ENCODE data around the gene ACACB.
A peak's percentile ranks its signal among the peaks of the same experiment; 100 is the strongest.

ACACB gene

DNA sequence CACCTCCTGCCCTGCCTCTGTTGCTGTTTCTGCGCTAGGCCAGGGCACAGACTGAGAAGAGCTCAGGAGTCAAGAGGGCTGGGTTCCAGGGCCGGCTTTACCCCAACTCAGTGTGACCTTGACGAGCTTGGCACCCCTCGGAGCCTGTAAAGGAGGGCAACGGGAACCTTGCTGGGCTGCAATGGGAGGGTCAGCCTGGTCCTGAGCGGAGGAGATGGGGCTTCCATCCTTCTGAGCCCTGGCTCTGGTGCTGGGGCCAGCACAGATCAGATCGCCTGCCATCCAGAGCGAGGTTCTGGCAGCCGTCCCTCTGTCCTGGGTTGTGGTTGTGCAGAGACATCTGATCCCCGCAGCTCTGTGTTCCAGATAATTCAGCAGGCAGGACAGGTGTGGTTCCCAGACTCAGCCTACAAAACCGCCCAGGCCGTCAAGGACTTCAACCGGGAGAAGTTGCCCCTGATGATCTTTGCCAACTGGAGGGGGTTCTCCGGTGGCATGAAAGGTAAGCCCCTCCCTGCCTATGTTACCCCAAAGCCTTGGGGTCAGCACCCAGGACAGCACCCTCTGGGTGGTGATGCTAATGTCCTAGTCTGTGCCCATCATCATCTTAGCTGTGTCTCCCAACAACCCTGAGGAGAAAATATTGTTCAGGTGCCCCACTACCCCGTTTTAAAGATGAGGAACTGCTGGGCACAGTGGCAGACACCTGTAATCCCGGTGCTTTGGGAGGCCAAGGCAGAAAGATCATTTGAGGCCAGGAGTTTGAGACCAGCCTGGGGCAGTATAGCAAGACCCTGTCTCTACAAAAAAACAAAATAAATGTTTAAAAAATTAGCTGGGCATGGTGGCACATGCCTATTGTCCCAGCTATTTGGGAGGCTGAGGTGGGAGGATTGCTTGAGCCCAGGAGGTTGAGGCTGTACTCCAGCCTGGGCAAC is 142.5 kb downstream of the ACACB start:
- no peak for DNase-seq

- no peak for DNase-seq
These were observed 143.1 kb downstream of the ACACB start for GRCh38 chr12:109259545-109259895.

DNA sequence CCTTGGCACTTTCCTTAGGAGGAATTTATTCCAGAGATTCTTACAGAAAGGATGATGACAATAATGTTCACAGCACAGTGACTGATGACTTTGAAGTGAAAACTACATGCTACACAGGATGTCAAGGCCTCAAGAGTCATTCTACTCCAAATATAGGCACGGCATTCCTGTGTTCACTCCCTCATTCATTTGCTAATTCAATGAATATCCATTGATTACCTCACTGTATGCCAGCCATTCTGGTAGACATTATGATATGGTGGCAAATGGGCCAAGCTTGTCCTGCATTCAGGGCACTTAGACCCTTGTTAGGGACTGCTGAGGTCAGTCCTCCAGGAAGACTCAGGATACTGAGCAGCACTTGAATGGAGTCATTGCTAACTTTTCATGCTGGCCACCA is 144.7 kb downstream of the ACACB start:
- no peak for DNase-seq

DNA sequence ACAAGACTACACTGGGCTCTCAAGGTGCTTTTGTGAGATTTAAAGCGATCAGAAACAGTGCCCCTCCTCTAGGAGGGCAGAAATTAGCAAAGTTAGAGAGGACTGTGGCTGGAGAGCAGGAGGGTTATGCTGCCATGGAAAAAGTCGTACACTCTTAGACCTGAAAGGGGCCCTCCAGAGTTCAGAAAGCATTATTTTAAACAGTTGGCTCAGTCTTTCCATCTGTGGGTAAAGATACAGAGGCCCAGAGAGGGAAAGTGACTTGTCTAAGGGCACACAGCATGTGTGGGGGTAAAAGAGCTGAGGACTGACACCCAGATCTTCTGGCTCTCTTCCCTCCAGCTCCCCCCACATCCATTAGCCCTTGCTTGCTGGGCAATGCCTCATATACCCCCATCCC is 145.6 kb downstream of the ACACB start:
- DNase-seq: no peak

DNA sequence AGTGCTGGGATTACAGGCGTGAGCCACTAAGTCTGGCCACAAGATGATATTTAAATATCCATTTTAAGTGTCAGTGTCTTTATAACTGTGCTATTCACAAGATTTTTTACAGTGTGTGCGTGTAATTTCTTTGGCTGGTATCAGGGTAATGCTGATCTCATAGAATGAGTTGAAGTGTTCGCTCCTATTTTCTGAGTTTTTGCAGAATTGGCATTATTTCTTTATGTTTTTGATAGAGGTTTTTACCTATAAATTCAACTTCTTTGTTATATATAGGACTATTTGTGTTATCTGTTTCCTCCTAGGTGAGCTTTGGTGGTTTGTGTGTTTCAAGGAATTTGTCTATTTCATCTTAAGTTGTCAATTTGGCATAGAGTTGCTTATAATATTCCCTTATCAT is 147.1 kb downstream of the ACACB start:
- no peak for DNase-seq

- DNase-seq: peak; percentile 58
These were observed 147.9 kb downstream of the ACACB start for GRCh38 chr12:109264095-109264942.

DNA sequence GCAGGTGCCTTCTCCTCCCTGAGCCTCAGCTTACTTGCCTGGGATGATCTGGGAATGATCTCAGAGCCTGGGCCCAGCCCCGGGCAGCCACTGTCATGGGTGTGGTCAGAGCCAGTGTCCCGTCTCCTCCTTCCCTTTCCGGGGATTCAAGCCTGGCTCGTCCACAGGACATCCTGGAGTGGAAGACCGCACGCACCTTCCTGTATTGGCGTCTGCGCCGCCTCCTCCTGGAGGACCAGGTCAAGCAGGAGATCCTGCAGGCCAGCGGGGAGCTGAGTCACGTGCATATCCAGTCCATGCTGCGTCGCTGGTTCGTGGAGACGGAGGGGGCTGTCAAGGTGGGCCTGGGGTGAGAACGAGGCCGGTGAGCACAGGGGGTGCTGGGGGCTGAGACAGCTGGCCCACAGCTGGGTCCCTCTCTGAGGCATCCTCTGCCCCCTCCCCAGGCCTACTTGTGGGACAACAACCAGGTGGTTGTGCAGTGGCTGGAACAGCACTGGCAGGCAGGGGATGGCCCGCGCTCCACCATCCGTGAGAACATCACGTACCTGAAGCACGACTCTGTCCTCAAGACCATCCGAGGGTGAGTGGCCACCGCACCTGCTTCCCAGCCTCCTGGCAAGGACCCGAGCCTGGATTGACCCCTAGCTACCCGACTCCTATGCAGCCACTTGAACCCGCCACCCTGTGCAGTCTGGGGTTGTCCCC is 148.7 kb downstream of the ACACB start:
- no peak for DNase-seq

GRCh38 chr12:109266106-109266879 is 149.9 kb downstream of the ACACB start:
- no peak for DNase-seq

DNA sequence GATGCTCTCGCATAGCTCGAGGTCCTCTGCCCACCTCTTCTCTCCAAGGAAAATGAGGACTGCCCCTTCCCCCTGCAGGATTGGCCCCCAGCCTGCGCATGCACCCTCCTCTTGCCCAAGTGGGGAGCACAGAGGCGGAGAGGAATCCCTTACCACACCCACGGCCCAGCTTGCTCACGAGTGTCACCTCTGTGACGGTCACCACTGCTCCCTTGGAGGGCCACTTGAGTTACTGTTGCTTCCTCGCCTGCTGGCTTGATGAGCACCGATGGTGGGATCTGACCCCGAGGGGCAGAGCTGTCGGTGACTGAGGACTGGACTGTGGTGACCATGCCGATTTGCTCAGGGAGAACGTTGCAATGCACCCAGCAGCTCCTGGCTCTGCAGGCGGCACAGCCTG is 151.0 kb downstream of the ACACB start:
- DNase-seq: no peak

DNA sequence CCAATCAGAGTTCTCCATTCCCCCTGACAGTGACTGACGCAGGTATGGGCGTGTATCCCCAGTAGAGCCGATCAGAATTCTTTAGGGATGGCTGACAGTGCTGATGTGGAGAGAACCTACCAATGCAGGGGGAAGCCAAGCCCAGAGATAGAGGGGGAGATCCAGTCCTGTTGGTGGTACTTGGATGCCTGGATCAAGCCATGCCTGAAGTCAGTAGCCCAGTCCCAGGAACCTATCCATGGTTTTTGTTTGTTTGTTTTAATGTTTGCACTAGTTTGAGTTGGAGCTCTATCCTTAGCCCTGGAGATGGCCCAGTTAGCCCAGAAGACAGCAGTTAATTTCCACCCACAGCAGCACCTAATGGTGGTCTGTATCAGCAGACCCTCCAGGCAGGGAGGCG is 152.5 kb downstream of the ACACB start:
- DNase-seq: no peak

- DNase-seq: no peak
These were observed 153.0 kb downstream of the ACACB start for GRCh38 chr12:109269428-109269827.

DNA sequence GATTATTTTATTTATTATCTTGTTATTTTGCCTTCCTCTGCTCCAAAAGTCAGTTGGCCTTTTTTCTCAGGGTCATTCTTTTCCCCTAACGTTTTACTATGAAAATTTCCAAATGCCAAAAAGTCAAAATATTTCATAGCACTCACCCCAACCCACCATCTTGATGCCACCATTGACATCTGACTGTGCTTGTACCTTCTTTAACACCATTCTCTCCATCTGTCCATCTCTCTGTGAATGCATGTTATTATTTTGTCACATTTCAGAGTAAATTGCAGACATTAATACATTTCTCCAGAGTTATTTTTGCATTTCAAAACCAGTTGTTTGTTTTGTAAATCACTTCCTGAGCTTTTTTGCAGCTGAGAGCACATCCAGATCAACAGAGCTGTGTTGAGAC is 154.1 kb downstream of the ACACB start:
- DNase-seq: no peak

DNA sequence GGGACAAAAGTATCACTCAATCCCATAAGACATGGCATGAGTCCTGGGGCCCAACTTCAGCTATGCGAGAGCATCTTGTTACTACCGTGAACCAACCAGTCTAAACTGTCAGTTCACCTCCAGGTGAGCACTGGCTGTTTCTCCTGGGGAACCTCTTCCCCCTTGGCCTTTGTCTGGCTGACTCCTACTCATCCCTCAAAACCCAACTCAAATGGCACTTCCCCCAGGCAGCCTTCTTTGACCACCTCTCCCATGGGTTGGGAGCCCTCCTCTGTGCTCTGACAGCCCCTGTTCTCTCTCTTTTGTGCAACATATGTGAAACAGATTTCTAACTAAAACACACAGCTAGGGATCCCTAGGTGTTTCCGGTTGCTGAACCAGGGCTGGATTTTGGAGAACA is 155.0 kb downstream of the ACACB start:
- DNase-seq: no peak

DNA sequence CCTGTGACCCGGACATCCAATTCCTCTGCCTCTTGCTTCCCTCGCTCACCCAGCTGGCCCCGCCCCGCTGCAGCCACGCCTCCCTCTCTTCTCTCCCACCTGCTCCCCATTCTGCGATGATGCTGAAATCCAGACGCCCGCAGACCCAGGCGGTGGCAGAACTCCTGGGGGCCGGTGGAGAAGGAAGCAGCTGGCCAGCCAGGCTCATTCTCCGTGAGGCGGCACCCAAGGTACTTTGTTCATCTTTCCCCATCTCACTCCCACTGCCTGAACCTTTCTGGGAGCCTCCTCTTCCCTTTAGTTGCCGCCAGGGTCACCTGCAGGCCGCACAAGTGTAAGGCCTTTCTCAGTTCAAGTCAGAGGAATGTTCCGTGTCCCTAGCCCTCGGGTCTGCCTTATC is 157.0 kb downstream of the ACACB start:
- DNase-seq: no peak

GRCh38 chr12:109274381-109274780 is 158.0 kb downstream of the ACACB start:
- no peak for DNase-seq

DNA sequence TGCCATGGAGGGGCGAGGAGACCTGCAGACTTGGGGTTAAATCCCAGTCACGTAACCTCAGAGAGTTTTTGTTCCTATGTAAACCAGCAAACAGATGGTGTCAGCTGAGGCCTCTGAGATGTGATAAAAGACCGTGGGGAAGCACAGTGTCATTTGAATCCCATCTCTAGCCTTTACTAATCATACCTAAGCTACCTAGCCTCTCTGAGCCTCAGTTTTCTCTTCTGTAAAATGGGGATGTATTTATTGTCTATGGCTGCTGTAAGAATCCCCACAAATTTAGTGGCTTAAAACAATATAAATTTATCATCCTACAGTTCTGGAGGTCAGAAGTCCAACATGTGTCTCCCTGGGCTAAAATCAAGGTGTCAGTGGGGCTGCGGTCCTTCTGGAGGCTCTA is 158.8 kb downstream of the ACACB start:
- no peak for DNase-seq

DNA sequence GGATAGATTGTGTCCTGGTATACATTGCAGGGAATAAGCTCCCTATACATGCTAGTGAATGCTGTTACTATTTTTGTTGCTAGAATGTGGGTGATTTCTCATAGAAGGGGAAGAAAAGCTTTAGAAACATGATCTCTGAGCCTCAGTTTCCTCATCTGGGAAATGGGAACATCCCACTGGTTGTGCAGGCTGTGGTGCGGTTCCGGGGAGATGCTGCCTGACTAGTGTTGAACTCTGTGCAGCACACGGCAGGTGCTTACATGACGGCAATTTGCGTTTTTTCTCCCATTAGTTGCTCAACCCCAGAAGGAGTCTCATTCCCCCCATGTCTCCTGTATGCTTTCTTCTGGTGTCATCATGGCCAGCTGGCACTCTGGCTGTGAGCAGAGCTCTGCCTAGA is 159.8 kb downstream of the ACACB start:
- DNase-seq: no peak

DNA sequence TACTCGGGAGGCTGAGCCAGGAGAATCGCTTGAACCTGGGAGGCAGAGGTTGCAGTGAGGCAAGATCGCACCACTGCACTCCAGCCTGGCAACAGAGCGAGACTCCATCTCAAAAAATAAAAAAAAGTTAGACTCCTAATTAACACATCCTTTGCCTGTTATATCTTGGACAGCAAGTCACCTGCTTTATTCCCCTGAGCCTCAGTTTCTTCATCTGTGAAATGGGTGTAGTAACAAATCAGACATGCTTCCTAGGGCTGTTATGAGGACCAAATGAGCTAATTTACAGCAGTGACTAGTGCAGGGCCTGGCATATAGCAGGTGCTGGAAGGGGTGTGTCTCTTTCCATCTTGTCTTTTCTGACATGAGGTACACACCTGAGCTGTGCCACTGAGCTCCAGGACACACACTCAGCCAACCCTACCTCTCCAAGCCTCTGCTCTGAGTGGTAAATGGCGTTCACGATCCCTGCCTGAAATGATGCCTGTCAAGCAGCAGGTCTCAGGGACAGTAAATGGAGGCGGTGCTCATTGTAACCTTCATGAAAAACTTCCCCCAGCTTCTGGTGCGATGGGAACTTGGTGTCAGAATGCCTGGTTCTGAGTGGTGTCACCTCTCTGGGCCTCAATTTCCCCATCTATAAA is 161.0 kb downstream of the ACACB start:
- DNase-seq: no peak

- peak; percentile 6 for DNase-seq
These were observed 161.7 kb downstream of the ACACB start for GRCh38 chr12:109277899-109278762.

DNA sequence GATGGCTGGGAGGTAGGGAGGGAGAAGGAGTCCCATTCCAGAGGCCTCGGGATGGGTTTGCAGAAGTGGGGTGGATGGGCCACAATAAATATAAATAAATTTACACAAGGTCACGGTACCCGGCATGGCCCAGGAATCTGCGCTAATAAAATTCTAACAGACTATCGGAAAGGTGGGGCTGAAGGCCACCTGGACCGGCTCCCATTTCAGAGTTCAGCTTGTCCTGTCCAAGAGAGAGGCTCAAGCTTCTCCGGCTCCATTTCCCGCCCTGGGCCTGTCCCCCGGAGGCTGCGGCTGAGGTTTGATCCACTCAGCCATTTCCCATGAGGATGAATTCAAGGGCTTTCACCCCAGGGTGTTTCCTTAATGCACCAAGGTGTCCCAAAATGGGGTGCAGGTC is 162.5 kb downstream of the ACACB start:
- DNase-seq: no peak

DNA sequence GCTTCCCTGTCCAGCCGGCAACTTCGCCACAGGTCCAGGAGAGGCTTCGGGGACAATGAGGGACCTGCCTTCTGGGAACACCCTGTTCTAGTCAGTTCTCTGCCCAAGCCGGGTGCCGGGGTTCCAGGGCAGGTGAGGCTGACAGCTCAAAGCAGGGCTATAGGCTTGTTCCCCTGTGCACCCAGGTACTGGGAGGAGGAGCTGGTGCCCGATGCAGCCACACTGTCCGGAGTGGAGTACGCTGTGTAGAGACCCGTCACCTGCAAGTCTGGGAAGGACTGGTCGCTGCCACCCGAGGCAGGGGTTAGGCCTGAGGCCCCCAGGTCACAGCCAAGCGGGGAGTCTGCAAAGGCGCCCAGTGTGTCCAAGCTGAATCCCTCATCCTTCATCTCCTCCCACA is 163.1 kb downstream of the ACACB start:
- no peak for DNase-seq

Measured in fibroblast of skin of right biceps (primary cell).